Measurements from ENCODE around the gene CDC45. TPM values are rescaled to one million over a fixed set of nuclear protein-coding genes. Genes with fewer than 3 reads are reported as not detected.

CDC45 gene
- total RNA-seq, 1 experiment from 2014 or later: 44.6 TPM

DNA sequence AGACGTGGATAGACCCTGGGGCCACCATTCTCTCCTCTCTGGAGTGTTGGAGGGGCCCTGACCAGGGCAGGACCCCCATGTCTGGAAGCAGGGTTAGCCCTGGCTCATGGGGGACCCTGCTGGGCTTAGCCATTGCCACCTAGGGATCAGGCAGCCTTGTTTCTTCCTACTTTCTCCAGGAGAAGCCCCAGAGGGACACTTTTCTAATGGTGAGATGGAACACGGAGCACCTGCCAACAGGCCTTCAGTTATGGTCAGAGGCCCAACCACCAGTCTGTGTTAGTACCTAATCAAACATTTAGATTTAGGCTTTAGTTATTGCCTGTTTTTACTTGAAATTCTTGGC is 30.3 kb upstream of the CDC45 start:
- Histone ChIP-seq H3K4me1 (no peaks in the 10 kb centered on the region), H3K36me3 (ENCODE audit: control insufficient read depth, insufficient read depth, low read length) (no peaks in the 10 kb centered on the region; the same call in 1 of the 2 replicates), H3K9me3 (no peaks in the 10 kb centered on the region), H3K27me3 (replicated peaks; ENCODE audit: control insufficient read depth, insufficient read depth, low read length) (no peaks in the 10 kb centered on the region), H3K4me3 (ENCODE audit: low read depth, low read length) (no peak overlapping the region)
- Mint-ChIP-seq H3K4me3 (ENCODE audit: unreplicated experiment) (no peak overlapping the region), H3K9me3 (ENCODE audit: unreplicated experiment) (no peaks in the 10 kb centered on the region), H3K4me1 (ENCODE audit: low read depth, unreplicated experiment) (peaks cover 17% of the 10 kb centered on the region), H3K27ac (ENCODE audit: unreplicated experiment) (no peak overlapping the region), H3K36me3 (ENCODE audit: insufficient read depth, unreplicated experiment) (peaks cover 57% of the 10 kb centered on the region), H3K27me3 (ENCODE audit: insufficient read depth, unreplicated experiment) (no peaks in the 10 kb centered on the region)
- POLR2A ChIA-PET: no interaction called here
- TF ChIP-seq CTCF (IDR thresholded peaks at IDR 0.05; ENCODE audit: insufficient read depth in 1 of 2, low read depth in 1 of 2, low read length in 1 of 2, severe bottlenecking in 1 of 2, unreplicated experiment in 1 of 2): no peak
- BruUV-seq (replicated peaks): no TSS peak
- intact Hi-C loops (cut with micrococcal nuclease; ENCODE audit: unreplicated experiment): no loop called here
- CTCF ChIA-PET: no interaction called here
- no peak for DNase-seq

GRCh38 chr22:19450363-19451175 is 29.2 kb upstream of the CDC45 start:
- peaks cover 52% of the 10 kb centered on the region for H3K36me3 Mint-ChIP-seq (ENCODE audit: insufficient read depth, unreplicated experiment)
- no TSS peak for BruUV-seq (replicated peaks)
- no peak overlapping the region for H3K4me3 Mint-ChIP-seq (ENCODE audit: unreplicated experiment)
- intact Hi-C loops (cut with micrococcal nuclease; ENCODE audit: unreplicated experiment): no loop called here
- no peaks in the 10 kb centered on the region for H3K27me3 Mint-ChIP-seq (ENCODE audit: insufficient read depth, unreplicated experiment)
- no peak overlapping the region for H3K4me3 ChIP-seq (ENCODE audit: low read depth, low read length)
- no peak overlapping the region for H3K27ac Mint-ChIP-seq (ENCODE audit: unreplicated experiment)
- ChIA-PET CTCF (interaction anchor here (0.7 kb wide), 1 partner anchor 179 kb away, joined by 9 read pairs; no protein-coding TSS in a partner anchor), POLR2A (no interaction called here)
- no peak for TF ChIP-seq CTCF (IDR thresholded peaks at IDR 0.05; ENCODE audit: insufficient read depth in 1 of 2, low read depth in 1 of 2, low read length in 1 of 2, severe bottlenecking in 1 of 2, unreplicated experiment in 1 of 2)
- no peaks in the 10 kb centered on the region for H3K9me3 ChIP-seq
- no peaks in the 10 kb centered on the region for H3K4me1 ChIP-seq
- no peaks in the 10 kb centered on the region for H3K27me3 ChIP-seq (replicated peaks; ENCODE audit: control insufficient read depth, insufficient read depth, low read length)
- H3K36me3 ChIP-seq (ENCODE audit: control insufficient read depth, insufficient read depth, low read length): no peaks in the 10 kb centered on the region; the same call in 1 of the 2 replicates
- no peaks in the 10 kb centered on the region for H3K9me3 Mint-ChIP-seq (ENCODE audit: unreplicated experiment)
- DNase-seq: no peak
- peaks cover 17% of the 10 kb centered on the region for H3K4me1 Mint-ChIP-seq (ENCODE audit: low read depth, unreplicated experiment)

GRCh38 chr22:19451570-19451969 is 28.1 kb upstream of the CDC45 start:
- ChIA-PET CTCF (interaction anchor here (0.7 kb wide), 1 partner anchor 178 kb away, joined by 9 read pairs; no protein-coding TSS in a partner anchor), POLR2A (no interaction called here)
- H3K27me3 ChIP-seq (replicated peaks; ENCODE audit: control insufficient read depth, insufficient read depth, low read length): no peaks in the 10 kb centered on the region
- H3K4me3 ChIP-seq (ENCODE audit: low read depth, low read length): no peak overlapping the region
- Mint-ChIP-seq H3K4me3 (ENCODE audit: unreplicated experiment) (no peak overlapping the region), H3K27me3 (ENCODE audit: insufficient read depth, unreplicated experiment) (no peaks in the 10 kb centered on the region), H3K27ac (ENCODE audit: unreplicated experiment) (no peak overlapping the region), H3K9me3 (ENCODE audit: unreplicated experiment) (no peaks in the 10 kb centered on the region), H3K36me3 (ENCODE audit: insufficient read depth, unreplicated experiment) (peaks cover 55% of the 10 kb centered on the region), H3K4me1 (ENCODE audit: low read depth, unreplicated experiment) (peaks cover 12% of the 10 kb centered on the region)
- no peaks in the 10 kb centered on the region; the same call in 1 of the 2 replicates for H3K36me3 ChIP-seq (ENCODE audit: control insufficient read depth, insufficient read depth, low read length)
- no peak for DNase-seq
- H3K4me1 ChIP-seq: no peaks in the 10 kb centered on the region
- H3K9me3 ChIP-seq: no peaks in the 10 kb centered on the region
- no TSS peak for BruUV-seq (replicated peaks)
- no peak for TF ChIP-seq CTCF (IDR thresholded peaks at IDR 0.05; ENCODE audit: insufficient read depth in 1 of 2, low read depth in 1 of 2, low read length in 1 of 2, severe bottlenecking in 1 of 2, unreplicated experiment in 1 of 2)
- intact Hi-C loops (cut with micrococcal nuclease; ENCODE audit: unreplicated experiment): no loop called here
